Measurements from ENCODE around the gene EEFSEC. TPM values are rescaled to one million over a fixed set of nuclear protein-coding genes. Genes with fewer than 3 reads are reported as not detected.

The EEFSEC gene
- total RNA-seq, 1 experiment from 2014 or later: 14.6 TPM

- no TSS peak for BruUV-seq (replicated peaks)
- Mint-ChIP-seq H3K4me1 (ENCODE audit: insufficient read depth, unreplicated experiment) (no peaks in the 10 kb centered on the region), H3K9me3 (ENCODE audit: unreplicated experiment) (no peaks in the 10 kb centered on the region), H3K4me3 (ENCODE audit: unreplicated experiment) (no peak overlapping the region), H3K27me3 (ENCODE audit: insufficient read depth, unreplicated experiment) (peaks cover 45% of the 10 kb centered on the region), H3K36me3 (ENCODE audit: insufficient read depth, unreplicated experiment) (peaks cover 11% of the 10 kb centered on the region), H3K27ac (ENCODE audit: low read depth, unreplicated experiment) (no peak overlapping the region)
- TF ChIP-seq CTCF (IDR thresholded peaks at IDR 0.05; ENCODE audit: unreplicated experiment): no peak
- DNase-seq (ENCODE audit: unreplicated experiment): no peak
- ChIA-PET POLR2A (no interaction called here), CTCF (interaction anchor here (0.6 to 4.6 kb wide), 14 partner anchors 11 to 321 kb away, joined by 3 to 67 read pairs (median 3); no protein-coding TSS in a partner anchor)
- intact Hi-C loops (cut with micrococcal nuclease): no loop called here
Observed at GRCh38 chr3:128427175-128427857, 274.0 kb downstream of the EEFSEC start.

GRCh38 chr3:128427872-128428822 is 274.9 kb downstream of the EEFSEC start:
- no peak for DNase-seq (ENCODE audit: unreplicated experiment)
- peaks cover 11% of the 10 kb centered on the region for H3K36me3 Mint-ChIP-seq (ENCODE audit: insufficient read depth, unreplicated experiment)
- no peak overlapping the region for H3K4me3 Mint-ChIP-seq (ENCODE audit: unreplicated experiment)
- CTCF ChIA-PET: interaction anchor here (0.6 to 4.6 kb wide), 9 partner anchors 8 to 257 kb away, joined by 3 to 67 read pairs (median 4); no protein-coding TSS in a partner anchor
- intact Hi-C loops (cut with micrococcal nuclease): no loop called here
- peaks cover 50% of the 10 kb centered on the region for H3K27me3 Mint-ChIP-seq (ENCODE audit: insufficient read depth, unreplicated experiment)
- H3K9me3 Mint-ChIP-seq (ENCODE audit: unreplicated experiment): no peaks in the 10 kb centered on the region
- TF ChIP-seq CTCF (IDR thresholded peaks at IDR 0.05; ENCODE audit: unreplicated experiment): no peak
- POLR2A ChIA-PET: no interaction called here
- H3K4me1 Mint-ChIP-seq (ENCODE audit: insufficient read depth, unreplicated experiment): no peaks in the 10 kb centered on the region
- no TSS peak for BruUV-seq (replicated peaks)
- no peak overlapping the region for H3K27ac Mint-ChIP-seq (ENCODE audit: low read depth, unreplicated experiment)

GRCh38 chr3:128429275-128429674 is 276.0 kb downstream of the EEFSEC start:
- ChIA-PET POLR2A (no interaction called here), CTCF (interaction anchor here (0.9 to 4.6 kb wide), 3 partner anchors 9 to 177 kb away, joined by 3 to 67 read pairs (median 4); no protein-coding TSS in a partner anchor)
- DNase-seq (ENCODE audit: unreplicated experiment): no peak
- intact Hi-C loops (cut with micrococcal nuclease): no loop called here
- no peak for TF ChIP-seq CTCF (IDR thresholded peaks at IDR 0.05; ENCODE audit: unreplicated experiment)
- no TSS peak for BruUV-seq (replicated peaks)
- no peaks in the 10 kb centered on the region for H3K9me3 Mint-ChIP-seq (ENCODE audit: unreplicated experiment)
- peaks cover 49% of the 10 kb centered on the region for H3K27me3 Mint-ChIP-seq (ENCODE audit: insufficient read depth, unreplicated experiment)
- no peaks in the 10 kb centered on the region for H3K4me1 Mint-ChIP-seq (ENCODE audit: insufficient read depth, unreplicated experiment)
- H3K27ac Mint-ChIP-seq (ENCODE audit: low read depth, unreplicated experiment): no peak overlapping the region
- peaks cover 11% of the 10 kb centered on the region for H3K36me3 Mint-ChIP-seq (ENCODE audit: insufficient read depth, unreplicated experiment)
- H3K4me3 Mint-ChIP-seq (ENCODE audit: unreplicated experiment): no peak overlapping the region

- no peak for TF ChIP-seq CTCF (IDR thresholded peaks at IDR 0.05; ENCODE audit: unreplicated experiment)
- Mint-ChIP-seq H3K27ac (ENCODE audit: low read depth, unreplicated experiment) (no peak overlapping the region), H3K4me3 (ENCODE audit: unreplicated experiment) (no peak overlapping the region), H3K27me3 (ENCODE audit: insufficient read depth, unreplicated experiment) (peaks cover 44% of the 10 kb centered on the region), H3K36me3 (ENCODE audit: insufficient read depth, unreplicated experiment) (peaks cover 11% of the 10 kb centered on the region), H3K9me3 (ENCODE audit: unreplicated experiment) (no peaks in the 10 kb centered on the region), H3K4me1 (ENCODE audit: insufficient read depth, unreplicated experiment) (no peaks in the 10 kb centered on the region)
- no peak for DNase-seq (ENCODE audit: unreplicated experiment)
- ChIA-PET POLR2A (interaction anchor here (0.6 kb wide), 1 partner anchor 15 kb away, joined by 3 read pairs; no protein-coding TSS in a partner anchor), CTCF (interaction anchor here (0.7 kb wide), 1 partner anchor 336 kb away, joined by 3 read pairs; no protein-coding TSS in a partner anchor)
- intact Hi-C loops (cut with micrococcal nuclease): no loop called here
- no TSS peak for BruUV-seq (replicated peaks)
Observed at GRCh38 chr3:128429751-128430150, 276.5 kb downstream of the EEFSEC start.

Measured in MCF 10A (cell line).